H4 (cell line): Measurements from ENCODE around the gene TLNRD1. TPM values are rescaled to one million over a fixed set of nuclear protein-coding genes. Genes with fewer than 3 reads are reported as not detected.
A peak's percentile ranks its signal among the peaks of the same experiment; 100 is the strongest.

Source experiments
- DNase-seq: peaks from one replicate; pipeline ENCODE4 v3.0.0-alpha.2; 2015; ENCODE audit warnings: low spot score
- total RNA-seq: library from RNA; depleted of rRNA; stranded (reverse); fragments of >200 nt; shearing (Covaris generic); gene quantifications from 2 replicates; pipeline ENCODE4 v1.2.3, GENCODE V29; 2014

TLNRD1 gene
- total RNA-seq, 1 experiment from 2014 or later, result 2.7 TPM

DNA sequence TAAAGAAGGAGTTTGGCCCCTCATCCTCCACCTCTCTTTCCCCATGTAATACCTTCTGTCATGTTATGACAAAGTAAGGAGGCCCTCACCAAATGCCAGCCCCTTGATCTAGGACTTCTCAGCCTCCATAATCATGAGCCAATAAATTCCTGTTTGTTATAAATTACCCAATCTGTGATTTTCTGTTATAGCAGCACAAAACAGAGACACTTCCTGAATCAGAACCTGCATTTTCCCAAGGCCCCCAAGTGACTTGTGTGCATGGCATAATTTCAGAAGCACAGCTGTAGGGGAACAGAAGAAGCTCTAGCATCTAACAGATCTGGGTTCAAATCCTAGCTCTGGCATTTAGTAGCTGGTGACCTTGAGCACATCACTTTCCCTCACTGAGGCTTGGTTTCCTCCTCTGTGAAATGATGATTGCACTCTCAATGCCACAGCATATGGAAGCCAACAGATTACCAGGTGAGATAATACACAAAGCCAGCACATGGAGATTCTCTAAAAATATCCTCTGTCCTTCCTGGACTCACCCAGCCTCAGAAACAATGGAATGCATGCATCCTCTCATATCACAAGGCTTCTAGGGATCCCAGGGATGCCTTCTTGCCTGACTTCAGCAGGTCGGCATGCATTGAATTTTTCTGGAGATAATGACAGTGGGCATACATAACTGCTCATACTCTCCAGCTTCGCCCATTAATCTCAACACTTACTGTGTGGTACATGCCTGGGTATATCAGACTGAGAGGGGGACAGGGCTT, 26.3 kb downstream of the TLNRD1 start:
- no peak for DNase-seq

- DNase-seq, result no peak
These were observed 28.9 kb downstream of the TLNRD1 start for GRCh38 chr15:81029414-81030300.

DNA sequence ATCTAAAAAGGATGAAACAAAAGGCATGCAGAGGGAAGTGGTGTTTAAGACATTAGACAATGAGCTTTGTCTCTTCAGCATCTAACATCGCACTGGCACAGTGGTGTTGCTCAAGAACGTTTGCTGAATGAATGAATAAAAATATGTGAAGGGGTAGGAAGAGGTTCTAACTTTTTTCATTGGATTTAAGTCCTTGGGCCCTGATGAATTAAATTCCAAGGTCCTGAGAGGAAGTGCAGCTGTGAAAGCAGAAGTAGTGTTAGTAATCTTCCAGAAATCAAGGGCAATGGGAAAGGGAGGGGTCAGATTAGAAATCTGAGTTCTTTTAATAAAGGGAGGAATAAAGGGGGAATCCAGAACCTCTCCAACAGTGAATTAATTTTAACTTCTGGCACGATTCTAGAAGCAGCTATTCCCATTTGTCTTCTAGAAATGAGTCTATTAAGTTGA, 29.6 kb downstream of the TLNRD1 start:
- no peak for DNase-seq

DNA sequence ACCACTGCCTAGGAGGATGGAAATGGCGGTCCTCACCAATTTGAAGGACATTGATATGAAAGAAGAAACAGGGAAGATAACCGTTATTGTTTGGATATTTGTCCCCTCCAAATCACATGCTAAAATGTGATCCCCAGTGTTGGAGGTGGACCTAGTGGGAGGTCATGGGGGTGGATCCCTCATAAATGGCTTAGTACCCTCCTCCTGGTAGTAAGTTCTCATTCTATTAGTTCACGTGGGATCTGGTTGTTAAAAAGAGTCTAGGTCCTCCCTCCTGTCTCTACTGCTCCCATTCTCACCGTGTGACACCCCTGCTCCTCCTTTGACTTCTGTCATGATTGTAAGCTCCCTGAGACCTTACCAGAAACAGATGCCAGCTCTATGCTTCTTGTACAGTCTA, 30.5 kb downstream of the TLNRD1 start:
- DNase-seq, result no peak

DNA sequence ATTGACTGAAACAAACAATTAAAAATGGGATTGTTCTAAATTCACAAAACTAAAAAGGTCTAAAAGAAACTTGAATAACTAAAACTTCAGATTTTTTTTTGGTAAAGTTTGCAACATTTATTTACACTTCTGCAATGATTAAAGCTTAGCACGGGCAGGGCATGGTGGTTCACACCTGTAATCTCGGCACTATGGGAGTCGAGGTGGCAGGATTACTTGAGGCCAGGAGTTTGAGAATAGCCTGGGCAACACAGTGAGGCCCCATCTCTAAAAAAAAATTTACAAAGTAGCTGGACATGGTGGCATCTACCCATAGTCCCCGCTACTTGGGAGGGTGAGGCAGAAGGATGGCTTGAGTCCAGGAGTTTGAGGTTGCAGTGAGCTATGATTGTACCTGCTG, 31.6 kb downstream of the TLNRD1 start:
- no peak for DNase-seq

DNA sequence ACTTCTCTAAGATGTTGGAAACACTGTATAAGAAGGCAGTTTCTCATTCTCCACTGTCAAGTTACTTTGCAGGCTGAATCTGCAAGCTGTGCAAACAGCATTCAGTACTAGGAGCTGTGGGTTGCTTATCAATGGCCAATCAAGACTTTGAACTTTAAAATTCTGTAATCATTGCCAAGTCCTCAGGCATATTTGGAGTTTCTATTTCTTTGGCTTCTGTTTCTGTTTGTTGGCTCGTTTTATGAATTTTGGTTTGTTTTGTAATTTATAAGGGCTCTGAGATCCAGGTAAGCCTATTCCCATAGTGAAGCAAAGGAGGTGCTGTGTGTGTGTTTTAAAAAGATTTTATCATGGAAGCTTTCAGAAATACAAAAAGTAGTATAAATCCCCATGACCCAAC, 32.1 kb downstream of the TLNRD1 start:
- no peak for DNase-seq

DNA sequence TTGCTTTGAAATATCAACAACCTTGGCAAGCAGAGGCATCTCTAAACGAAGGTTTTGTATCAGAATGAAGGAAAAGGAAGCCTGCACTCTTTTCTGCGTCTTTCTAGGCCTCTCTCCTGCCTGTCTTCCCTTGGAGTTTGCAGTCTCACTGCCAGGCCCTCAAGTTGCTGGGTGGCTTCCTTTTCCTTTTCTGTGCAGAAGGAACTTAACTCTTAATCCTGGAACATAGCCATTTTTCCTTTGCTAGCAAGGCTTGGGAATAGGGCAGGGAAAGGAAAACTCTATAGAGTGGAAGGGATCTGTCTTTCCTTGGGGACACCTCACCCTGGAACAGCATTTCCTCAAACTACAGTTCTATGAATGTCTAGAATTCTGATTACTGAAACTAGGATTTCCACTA, 32.8 kb downstream of the TLNRD1 start:
- DNase-seq, result no peak

GRCh38 chr15:81037952-81038743, 37.4 kb downstream of the TLNRD1 start:
- no peak for DNase-seq

DNA sequence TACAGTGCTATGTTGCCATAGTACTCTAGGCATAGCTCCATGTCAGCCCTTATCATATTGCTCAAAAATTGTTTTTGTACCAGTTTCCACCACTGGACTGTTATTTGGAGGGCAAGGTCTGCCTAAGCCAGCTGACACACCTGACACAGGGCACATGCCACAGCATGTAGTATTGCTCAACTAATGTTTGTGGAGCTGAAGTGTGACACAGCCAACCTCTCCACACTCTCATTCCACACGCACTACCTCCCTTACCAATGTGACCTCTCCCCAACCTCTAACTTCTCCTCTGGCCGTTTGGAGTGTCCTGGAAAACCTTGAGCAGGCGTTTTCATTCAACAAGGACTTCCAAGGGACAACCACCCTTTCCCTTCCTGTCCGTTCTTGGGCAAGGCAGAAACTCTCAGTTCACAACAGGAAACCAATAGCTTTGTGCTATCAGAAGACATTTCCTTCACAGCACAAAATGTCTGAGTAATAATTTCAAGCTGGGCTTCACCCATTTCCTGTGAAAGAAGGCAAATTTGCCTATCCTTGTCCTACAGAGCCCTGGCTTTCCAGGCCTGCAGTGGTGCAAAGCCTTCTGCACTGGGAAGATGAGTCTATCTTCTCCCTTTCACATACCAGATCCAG, 38.4 kb downstream of the TLNRD1 start:
- DNase-seq, result no peak

DNA sequence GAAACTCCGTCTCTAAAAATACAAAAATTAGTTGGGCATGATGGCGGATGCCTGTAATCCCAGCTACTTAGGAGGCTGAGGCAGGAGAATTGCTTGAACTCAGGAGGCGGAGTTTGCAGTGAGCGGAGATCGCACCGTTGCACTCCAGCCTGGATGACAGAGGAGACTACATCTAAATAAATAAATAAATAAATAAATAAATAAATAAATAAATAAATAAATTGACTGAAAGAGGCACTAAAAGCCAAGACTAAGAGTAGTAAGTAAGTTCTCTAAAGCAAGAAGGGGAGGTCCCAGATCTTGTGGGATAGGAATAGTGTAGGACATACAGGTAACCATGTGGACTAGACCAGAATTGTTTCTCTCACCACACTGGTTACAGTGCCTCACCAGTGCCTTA, 40.0 kb downstream of the TLNRD1 start:
- no peak for DNase-seq

GRCh38 chr15:81043281-81043934, 42.7 kb downstream of the TLNRD1 start:
- no peak for DNase-seq

DNA sequence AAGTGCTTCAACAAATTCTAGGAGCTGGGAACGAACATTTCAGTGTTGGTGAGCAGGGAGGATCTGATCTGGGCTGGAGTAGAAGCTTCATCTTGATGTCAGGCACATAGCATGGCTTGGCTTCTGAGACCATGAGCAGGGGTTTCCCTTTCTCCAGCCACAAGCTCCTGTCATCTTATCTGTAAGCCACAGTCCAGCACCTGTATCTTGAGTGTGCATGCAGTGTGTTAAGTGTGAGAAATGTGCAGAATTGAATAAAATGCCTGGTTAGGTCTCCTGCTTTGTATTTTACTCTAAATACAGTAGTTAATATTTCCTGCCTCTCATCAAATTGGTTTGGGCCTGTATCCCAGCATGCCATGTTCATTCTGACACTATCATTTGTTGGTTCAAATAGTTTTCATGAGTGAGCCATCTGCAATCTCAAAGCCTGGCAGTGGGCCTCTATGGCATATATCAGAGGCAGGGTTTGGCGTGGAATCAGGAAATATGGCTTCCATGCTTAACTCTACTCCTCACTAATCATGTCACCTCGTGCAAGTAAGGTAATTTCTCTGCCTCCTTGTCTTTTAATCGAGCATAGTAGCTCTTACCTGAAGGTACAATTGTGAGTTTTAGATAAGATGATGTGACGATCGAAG, 43.3 kb downstream of the TLNRD1 start:
- DNase-seq, result no peak

- no peak for DNase-seq
These were observed 45.6 kb downstream of the TLNRD1 start for GRCh38 chr15:81046290-81046689.

GRCh38 chr15:81047928-81048327, 47.2 kb downstream of the TLNRD1 start:
- DNase-seq, result no peak

DNA sequence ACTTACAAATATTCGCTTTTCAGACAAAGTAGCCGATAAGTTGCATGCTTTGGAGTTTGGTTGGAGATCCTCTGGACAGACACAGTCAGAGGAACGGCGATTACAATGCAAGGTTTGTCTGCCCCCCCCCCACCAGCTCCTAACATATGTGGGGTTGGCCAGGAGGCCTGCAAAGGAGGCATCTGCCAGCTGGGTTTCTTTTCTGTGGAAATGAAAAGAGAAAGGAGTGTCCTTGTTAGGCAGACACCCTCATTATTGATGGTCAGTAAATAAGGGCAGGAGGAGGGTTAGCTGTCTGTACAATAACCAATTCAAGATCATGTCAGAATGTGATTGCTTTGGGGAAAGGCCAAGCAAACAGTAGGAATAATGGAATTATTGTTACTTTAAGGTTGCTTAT, 49.1 kb downstream of the TLNRD1 start:
- no peak for DNase-seq

- no peak for DNase-seq
These were observed 49.5 kb downstream of the TLNRD1 start for GRCh38 chr15:81050259-81050658.

DNA sequence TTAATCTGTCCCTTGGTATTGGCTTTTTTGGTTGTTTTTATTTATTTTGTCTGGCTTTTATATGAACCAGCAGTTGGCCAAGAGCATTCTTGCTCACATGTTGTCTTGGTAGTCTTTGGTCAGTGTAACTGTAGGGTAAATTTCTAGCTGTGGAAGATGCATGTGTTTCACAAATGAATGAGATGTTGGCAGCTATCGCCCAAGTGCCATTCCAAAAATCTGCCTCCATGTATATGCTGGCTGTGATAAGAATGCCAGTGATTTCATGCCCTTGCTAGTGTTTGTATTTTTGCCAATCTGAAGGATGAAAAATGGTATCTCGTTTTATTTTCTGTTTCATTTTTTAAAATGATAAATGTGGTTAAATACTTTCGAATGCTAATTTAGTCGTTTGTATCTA, 50.1 kb downstream of the TLNRD1 start:
- DNase-seq, result no peak

- no peak for DNase-seq
These were observed 51.3 kb downstream of the TLNRD1 start for GRCh38 chr15:81052046-81052445.

DNA sequence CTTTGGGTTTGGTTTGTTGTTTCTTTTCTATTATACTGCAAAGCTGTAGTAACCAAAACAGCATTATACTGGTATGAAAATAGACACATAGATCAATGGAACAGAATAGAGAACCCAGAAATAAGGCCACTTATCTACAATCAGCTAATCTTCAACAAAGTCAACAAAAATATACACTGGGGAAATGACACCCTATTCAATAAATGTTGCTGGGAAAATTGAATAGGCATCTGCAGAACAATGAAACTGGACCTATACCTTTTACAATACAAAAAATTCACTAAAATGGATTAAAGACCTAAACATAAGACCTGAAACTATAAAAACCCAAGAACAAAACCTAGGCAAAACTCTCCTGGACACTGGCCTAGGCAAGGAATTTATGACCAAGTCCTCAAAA, 52.9 kb downstream of the TLNRD1 start:
- DNase-seq, result no peak

DNA sequence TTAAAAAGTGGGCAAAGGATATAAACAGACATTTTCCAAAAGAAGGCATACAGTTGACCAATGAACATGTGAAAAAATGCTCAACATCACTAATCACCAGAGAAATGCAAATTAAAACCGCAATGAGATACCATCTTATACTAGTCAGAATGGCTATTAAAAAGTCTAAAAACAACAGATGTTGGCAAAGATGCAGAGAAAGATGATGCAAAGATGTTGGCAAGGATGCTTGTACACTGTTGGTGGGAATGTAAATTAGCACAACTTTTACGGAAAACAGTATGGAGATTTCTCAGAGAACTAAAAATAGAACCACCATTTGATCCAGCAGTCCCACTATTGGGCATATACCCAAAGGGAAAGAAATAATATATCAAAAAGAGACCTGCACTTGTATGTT, 53.5 kb downstream of the TLNRD1 start:
- peak; percentile 38 for DNase-seq
